Esophagus squamous epithelium (tissue), 4 donors: ENCODE data around the gene ATAD3A.
"Not testable (repeated sequence)": the region's sequence is repeated elsewhere in the genome, so short reads cannot be mapped to it uniquely, and the experiment has no call there.

Source experiments
- POLR2A ChIP-seq, 4 donors: fragments of 450-650 bp; IDR thresholded peaks; one replicate each; pipeline ENCODE4 v1.6.1; 2017; ENCODE audit warnings: antibody characterized with exemption in 4 of 4, mild to moderate bottlenecking in 4 of 4, moderate library complexity in 3 of 4
- TF ChIP-seq, protein P1 (sequence below), 6 experiments: fragments of 450-650 bp in 4 of 6; fragments of 200-600 bp in 2 of 6; sonication (generic) in 2 of 6; IDR thresholded peaks; one replicate each; pipeline ENCODE4 v1.5.1; 2016 to 2019; ENCODE audit warnings: antibody characterized with exemption in 6 of 6, mild to moderate bottlenecking in 4 of 6, moderate library complexity in 4 of 6

DNA sequence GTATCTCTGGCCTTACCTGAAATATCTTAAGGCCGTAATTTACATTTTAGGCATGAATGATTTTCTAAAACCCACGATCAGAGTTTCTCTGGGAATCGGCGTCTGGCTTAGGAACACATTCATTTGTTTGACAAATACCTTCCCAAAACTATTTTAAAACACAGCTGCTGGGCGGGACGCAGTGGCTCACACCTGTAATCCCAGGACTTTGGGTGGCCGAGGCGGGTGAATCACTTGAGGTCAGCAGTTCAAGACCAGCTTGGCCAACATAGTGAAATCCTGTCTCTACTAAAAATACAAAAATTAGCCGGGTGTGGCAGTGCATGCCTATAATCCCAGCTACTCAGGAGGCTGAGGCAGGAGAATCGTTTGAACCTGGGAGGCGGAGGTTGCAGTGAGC lies 45.0 kb downstream of the ATAD3A start:
- TF ChIP-seq, protein P1, sequence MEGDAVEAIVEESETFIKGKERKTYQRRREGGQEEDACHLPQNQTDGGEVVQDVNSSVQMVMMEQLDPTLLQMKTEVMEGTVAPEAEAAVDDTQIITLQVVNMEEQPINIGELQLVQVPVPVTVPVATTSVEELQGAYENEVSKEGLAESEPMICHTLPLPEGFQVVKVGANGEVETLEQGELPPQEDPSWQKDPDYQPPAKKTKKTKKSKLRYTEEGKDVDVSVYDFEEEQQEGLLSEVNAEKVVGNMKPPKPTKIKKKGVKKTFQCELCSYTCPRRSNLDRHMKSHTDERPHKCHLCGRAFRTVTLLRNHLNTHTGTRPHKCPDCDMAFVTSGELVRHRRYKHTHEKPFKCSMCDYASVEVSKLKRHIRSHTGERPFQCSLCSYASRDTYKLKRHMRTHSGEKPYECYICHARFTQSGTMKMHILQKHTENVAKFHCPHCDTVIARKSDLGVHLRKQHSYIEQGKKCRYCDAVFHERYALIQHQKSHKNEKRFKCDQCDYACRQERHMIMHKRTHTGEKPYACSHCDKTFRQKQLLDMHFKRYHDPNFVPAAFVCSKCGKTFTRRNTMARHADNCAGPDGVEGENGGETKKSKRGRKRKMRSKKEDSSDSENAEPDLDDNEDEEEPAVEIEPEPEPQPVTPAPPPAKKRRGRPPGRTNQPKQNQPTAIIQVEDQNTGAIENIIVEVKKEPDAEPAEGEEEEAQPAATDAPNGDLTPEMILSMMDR (IDR thresholded peaks at IDR 0.05) = not testable (repeated sequence)
- TF ChIP-seq POLR2A (IDR thresholded peaks at IDR 0.05) = not testable (repeated sequence)
